GM21737 (cell line): Measurements from ENCODE around the gene KLF9.
"Not testable (repeated sequence)": the region's sequence is repeated elsewhere in the genome, so short reads cannot be mapped to it uniquely, and the experiment has no call there.

Source experiments
- ATAC-seq: cut with Tn5 transposase; IDR thresholded peaks from one replicate; pipeline ENCODE4 v1.9.1; 2021; ENCODE audit warnings: mild to moderate bottlenecking, moderate library complexity; ENCODE audit not compliant: unreplicated experiment

Gene KLF9

DNA sequence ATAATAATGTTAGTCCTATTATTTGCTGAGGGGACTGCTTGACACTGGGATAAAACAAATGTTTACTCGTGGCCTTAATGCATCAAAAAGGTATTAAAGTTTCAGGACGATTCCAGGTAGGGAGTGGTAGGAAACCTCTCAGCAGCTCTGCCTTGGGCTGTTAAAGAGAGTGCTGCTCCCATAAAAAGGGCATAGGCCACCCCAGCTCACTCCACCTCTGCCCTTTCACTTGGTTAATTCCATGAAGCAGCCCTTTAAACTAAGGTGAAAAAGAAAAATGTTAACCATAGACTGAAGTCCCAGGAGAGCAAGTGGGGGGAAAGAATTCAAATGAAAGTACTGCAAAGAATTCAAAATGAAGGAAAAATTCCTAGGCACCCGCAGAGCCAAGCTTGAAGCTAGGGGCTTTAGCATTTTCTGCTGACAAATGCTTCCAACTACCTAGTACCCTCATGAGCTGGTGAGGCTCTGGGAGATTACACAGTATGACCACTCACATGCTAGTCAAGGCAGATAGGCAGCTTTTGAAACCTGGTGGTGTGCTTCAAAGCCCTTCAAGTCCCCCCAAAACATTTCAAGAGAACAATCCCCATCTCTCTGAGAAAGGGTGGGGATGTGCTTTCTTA is 8.5 kb downstream of the KLF9 start:
- ATAC-seq = peak; percentile 20

DNA sequence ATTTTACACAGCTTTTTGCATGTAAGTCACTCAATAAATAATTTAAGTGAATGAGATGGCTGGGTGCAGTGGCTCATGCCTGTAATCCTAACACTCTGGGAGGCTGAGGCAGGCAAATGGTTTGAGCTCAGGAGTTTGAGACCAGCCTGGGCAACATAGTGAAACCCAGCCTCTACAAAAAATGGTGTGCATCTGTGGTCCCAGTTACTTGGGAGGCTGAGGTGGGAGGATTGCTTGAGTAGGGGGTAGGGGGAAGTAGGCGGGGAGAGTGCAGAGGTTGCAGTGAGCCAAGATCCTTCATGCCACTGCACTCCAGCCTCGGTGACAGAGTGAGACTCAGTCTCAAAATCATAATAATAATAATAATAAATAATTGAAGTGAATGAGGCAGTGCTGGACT is 10.2 kb downstream of the KLF9 start:
- ATAC-seq = no peak

DNA sequence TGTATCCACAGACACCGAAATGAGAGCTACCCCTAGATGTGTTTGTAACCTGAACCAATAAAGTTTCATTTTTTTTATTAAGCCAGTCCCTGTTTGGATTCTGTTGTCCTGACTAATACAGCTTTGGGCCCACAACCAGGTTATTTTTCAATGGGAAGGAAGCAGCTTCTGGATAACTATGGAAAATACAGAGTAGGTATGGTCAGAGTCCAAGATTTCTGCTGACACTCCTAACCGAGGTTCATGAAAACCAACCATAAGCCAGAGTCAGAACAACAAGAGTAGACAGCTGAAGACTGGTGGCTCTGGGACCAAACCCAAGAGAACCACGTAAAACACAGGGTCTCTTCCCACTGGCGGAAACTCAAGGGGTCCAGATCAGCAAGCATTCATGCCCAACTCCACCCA is 10.8 kb downstream of the KLF9 start:
- no peak for ATAC-seq

DNA sequence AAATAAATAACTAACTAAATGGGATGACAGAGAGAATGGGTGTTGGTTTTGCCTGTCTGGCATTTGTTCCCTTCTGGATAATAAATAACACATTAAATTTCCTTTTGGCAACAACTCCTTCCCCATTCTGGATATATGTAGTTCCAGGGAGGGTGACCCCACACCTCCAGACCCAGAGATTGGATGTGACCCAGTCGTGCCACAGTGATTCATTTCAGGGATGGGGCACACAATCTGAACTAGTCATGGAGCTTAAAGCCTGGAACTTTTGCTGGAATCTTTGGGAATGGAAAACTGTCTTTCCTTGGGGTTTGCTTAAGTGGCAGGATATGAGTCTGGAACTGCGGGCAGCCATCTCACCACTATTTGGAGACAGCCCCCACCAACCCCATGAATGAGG is 11.3 kb downstream of the KLF9 start:
- ATAC-seq = no peak

DNA sequence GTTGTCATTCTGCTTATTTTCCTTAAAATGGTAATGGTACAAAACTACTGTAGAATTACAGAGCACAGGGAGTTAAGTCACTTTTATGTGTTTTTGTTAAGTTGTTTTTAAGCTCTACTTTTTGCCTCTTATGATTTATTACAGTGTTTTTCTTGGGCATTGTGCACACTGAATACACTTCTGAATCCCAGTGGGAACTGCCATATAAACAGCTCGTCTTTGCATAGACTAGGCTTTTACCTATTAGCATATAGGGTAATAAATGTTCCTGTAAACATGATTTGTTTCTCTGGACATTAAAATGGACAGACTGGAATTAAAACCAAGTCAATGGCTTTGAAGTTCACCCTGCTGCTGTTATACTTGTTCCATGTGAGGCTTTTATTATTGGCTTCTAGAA is 12.2 kb downstream of the KLF9 start:
- no peak for ATAC-seq

DNA sequence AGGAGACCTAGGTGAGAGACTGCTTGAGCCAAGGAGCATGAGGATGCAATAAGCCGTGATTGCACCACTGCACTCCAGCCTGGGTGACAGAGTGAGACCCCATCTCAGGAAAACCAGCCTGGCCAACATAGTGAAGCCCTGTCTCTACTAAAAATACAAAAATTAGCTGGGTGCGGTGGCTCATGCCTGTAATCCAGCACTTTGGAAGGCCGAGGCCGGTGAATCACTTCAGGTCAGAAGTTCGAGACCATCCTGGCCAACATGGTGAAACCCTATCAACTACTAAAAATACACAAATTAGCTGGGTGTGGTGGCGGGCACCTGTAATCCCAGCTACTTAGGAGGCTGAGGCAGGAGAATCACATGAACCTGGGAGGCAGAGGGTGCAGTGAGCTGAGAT is 13.2 kb downstream of the KLF9 start:
- ATAC-seq = not testable (repeated sequence)

DNA sequence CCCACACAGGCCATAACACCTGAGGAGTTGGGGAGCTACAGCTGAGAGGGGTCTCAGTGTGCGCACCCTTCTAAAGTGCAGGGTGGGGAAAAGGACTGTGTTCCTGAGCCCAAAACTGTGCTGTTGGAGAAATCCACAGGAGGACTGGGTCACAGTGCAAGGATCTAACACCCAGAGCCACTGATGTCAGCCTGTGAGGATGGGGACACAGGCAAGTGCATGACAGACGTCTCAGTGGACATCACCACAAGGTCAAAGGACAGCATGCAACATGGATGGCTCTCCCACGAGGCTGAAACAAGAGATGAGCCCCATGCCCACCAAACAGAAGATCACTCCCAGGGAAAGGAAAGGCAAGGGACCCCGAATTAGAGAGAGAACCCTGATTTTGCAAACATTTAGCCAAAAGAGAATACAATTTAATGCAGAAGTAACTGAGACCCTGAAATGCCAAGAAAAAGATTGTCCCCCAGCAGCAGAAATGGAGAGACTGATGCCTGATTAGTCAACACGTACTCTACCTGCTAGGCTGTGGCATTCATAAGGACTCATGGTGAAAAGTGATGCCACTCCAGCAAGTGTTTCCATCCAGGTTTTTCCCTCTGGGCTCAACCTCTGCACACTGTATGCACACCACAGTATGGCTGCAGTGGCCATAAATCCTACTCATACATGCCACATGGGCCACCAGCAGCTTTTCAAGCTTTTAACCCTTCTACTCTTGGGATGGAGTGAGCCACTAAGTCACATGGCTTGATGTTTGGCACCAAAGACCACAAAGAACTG is 14.2 kb downstream of the KLF9 start:
- ATAC-seq = no peak

DNA sequence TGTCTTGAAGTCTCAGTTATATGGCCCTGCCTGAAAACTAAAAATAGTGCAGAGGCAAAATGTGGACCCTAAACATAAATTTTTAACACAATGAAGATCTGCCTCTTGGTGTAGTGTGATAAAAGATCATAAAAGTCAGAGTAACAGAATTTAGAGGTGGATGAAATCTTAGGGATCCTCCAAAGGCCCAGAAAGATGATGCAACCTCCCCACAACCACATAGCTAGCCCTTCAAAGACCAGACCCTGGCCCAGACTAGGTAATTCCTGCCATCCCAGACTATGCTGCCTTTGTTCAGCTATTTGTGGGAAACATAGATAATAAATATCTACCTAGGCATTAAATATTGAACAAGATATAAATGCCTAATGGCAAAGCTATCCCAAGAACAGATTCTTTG is 15.3 kb downstream of the KLF9 start:
- no peak for ATAC-seq

DNA sequence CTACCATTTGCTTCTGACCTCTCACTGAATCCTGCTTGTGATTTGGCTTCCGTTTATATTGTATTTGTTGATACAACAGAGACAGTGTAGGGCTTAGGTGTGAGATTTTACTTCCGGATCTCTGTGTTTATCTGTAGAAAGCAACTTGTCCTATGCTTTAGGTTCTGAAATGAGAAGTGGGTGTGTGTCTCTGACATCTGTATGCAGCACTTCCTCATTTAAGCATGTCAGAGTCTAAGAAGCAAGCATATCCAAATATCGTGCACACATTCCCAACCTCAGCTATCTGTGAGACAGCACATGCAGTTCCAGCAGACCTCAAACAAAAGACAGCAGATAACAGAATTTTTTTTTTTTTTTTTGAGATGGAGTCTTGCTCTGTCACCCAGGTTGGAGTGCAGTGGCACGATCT is 16.3 kb downstream of the KLF9 start:
- peak; percentile 99 for ATAC-seq

DNA sequence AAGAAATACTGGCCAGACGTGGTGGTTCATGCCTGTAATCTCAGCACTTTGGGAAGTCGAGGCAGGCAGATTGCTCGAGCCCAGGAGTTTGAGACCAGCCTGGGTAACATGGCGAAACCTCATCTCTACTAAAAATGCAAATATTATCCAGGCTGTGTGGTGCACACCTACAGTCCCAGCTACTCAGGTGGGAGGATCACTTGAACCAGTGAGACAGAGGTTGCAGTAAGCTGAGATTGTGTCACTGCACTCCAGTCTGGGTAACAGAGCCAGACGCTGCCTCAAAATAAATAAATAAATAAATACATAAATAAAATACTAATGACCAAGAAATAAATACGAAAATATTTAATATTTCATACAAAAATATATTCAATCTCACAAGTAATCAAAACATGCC is 18.8 kb downstream of the KLF9 start:
- ATAC-seq = no peak

DNA sequence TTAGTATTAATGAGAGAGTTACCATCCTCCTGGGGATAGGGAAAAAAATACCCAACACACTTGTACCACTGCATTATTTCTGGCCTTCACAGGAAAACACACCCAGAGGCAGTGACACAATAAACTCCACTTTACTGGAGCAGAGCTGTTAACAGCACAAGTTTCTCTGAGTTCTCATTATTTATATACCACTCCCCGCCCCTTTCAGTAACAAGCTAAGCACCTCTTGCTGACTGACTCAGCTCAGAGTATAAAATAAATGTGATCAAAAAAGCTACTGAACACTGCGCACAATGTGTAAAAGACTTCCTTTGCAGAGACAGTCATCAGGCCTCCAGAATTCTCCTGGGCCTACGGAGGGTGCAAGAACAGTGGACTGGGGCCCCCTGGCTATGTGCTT is 21.6 kb downstream of the KLF9 start:
- ATAC-seq = no peak

DNA sequence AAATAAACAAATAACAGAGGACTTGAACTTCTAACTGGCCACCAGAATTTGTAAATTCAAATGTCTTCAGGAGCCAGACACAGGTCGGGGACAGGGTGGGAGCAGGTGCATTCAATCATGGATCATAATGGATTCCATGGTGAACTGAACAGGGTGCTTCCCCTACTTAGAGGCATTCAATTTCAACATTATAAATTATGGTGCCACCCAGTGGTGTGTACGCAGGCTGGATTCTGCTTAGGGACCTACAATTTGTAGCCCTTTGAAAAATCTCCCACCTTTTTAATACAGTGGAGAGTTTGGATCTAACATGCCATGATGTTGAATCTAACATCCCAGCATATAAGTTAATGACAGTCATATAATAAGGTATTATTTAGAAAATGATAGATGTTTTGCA is 22.3 kb downstream of the KLF9 start:
- no peak for ATAC-seq

DNA sequence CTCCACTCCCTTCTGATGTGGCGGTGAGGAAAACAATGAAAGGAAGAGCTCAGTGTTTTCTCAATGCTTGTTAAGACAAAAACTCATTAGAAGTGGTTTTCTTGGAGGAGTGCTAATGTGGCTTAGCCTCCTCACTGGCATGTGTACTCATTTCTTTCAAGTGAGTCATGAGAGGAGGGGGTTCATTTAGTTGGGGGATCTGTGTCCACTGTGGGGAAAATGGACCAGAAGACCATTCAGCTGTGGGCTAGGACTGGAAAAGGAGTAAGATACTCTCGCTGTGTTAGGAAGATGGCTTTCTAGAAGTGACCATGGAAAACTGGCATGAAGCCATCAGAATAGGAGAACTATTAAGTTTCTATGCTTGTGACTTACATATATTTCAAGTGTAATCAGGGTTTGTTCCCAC is 23.5 kb downstream of the KLF9 start:
- no peak for ATAC-seq

DNA sequence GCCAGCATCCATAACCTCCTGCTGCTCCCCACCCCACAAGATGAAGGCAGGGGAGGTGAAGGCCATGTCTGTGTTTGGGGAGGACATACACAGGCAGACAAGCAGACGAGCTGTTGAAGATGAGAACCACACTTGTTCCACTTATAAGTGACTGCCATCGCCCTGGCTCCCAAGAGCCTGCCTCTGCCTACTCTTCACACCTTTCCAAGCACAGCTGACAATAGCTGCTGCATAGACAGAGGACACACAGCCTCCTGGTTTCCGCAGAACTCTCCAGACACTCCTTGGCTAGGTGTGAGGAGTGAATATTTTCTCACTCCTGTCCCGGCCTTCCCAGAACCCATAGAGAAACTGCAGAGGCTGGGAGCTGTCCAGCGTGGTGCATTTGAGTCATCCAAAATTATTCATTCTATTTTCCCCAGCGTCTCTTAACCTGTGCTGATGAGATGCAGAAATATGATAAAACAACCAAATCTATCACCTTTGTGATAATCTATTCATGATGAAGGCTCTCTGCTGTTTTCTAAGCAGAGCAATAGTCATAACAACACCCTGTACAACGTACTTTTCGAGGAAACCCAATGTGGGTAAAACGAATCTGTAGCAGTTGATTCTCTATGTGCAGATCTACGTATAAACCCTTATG is 24.7 kb downstream of the KLF9 start:
- no peak for ATAC-seq

DNA sequence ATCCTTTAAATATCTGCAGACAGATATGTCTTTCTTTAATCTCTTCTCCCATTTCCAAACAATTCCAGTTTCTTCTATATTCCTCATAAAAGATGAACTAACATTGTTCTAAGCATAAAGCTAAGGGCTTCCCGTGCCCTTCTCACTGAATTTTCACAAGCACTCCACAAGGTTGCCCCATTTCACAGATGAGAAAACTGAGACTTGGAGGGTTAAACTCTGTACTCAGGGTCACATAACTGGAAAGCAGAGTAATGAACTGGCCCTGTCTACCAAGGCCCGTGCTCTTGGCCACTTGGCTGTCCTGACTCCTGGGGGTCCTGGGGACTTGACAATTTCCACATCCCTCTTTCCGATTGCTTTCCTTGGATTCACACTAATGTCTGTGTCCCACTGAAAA is 25.3 kb downstream of the KLF9 start:
- no peak for ATAC-seq

DNA sequence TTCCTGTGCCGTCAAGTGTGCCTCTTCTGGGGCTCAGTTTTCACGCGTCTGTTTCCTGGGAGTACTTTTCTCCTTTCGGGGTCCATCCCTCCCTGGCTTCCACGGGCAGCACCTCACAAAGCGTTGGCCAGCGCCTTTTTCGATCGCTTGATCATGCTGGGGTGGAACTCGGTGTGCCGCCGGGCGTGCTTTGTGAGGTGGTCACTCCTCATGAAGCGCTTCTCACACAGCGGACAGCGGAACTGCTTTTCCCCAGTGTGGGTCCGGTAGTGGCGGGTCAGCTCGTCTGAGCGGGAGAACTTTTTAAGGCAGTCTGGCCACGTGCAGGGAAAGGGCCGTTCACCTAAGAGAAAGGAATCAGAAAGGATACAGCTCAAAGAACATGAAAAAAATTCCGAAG is 26.8 kb downstream of the KLF9 start:
- ATAC-seq = no peak

DNA sequence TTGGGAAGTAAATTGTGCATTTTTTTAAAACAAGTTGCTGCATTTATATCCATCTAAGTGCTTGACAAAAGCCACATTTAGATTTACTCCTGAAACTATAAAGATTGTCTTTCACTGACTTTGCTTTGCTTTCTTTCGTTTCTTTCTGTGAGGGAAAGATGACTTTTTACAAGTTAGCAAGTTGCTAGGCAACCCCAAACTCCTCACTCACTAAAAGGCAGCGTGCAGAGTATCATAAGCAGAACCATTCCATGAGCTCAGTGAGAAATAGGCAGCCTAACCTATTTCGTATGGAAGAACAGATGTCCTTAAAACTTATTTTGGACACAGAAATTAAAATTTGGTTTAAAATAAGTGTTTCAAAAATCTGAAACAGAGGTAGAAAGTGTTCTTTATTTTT is 29.0 kb downstream of the KLF9 start:
- ATAC-seq = no peak

DNA sequence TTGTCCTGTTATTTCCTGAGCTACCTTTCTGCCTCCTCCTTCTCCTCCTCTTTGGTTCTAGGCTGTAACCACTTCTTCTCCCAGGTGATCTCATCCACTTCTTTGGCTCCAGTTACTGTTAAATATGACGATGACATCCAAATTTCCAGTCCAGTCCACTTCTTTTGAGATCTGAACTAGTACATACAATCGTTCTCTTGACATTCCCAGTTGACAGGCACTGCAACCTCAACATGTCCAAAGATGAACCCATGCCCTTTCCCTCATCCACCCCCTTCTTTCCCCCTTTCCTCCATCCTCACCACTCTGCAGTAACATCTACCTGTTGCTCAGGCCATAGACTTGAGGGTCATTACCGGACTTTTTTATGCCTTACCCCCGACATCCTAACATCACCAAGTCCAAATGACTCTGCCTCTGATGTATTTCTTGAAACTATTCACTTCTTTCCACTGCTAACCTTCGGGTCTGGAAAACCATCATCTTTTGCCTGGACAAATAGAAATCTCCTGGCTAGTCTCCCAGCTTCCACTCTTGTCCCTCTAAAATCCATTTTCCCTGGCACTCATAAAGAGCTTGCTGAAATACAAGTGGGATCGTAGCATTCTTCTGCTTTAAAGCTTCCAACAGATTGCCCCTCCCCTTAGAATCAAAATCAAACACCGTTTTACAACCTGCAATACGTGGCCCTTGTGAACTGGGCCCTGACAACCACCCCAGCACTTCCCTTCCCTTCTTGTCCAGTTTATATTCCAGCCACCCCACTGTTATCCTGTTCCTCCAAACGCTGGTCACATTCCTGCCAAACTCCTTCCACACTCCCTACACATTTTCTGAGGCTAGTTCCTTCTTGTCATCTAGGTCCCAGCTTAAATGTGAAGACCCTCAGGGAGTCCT is 31.5 kb downstream of the KLF9 start:
- no peak for ATAC-seq

DNA sequence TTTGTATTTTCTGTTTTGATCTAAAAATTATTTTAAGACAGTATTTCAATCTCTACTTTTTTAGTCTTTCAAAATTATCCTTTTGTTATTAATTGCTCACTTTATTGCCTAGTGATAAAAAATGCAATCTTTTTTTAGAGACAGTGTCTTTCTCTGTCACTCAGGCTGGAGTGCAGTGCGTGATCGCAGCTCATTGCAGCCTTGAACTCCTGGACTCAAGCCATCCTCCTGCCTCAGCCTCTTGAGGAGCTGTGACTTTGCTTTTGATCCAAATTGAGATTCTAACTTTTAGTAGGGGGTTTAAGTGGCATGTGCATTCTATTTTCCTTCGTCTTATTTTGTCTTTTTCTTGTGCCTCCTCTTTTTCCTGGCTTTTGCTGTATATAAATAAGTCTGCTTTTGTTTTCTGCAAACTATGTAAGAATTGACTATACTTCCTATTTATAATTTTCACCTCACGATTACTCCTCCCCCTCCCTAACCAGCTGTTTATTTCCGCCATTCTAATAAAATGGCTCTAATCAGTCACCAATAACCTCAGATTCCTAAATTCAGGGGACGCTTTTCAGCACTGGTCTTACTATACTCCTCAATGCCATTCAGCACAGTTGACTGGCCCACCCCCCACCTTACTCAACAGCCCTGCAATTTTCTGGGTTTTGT is 32.3 kb downstream of the KLF9 start:
- ATAC-seq = no peak

DNA sequence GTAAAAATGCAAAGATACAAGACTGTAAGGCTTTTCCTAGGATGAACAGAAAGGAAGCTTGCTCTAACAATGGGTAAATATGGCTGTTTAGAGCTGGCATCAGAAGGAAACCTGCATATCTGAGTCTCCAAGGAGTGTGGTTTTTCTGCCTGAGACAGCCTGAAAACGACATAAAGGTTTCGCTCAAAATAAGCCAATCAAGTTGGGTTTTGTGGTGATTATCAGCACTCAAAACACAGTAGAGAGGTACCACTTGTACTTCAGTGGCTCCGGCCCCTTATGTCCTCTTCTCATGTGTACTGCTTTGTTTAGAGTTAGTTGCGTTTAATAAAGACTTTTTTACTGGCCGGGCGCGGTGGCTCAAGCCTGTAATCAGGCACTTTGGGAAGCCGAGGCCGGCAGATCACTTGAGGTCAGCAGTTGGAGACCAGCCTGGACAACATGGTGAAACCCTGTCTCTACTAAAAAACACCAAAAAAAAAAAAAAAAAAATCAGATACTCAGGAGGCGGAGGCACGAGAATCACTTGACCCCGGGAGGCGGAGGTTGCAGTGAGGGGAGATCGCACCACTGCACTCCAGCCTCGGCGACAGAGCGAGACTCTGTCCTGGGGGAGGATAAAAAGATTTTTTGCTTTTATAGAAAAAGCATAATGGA is 39.4 kb downstream of the KLF9 start:
- ATAC-seq = no peak
